HFFc6 (cell line): ENCODE results near the gene MED8. TPM values are rescaled to one million over a fixed set of nuclear protein-coding genes. Genes with fewer than 3 reads are reported as not detected.

Source experiments
- DNase-seq: peaks from one replicate; pipeline ENCODE4 v3.0.0-alpha.2; 2018
- H3K27ac Mint-ChIP-seq: 2 replicates; pipeline ENCODE4 v1.8.0; 2020; ENCODE audit warnings: mild to moderate bottlenecking, mixed read lengths
- H3K27me3 Mint-ChIP-seq: 2 replicates; pipeline ENCODE4 v1.8.0; 2021; ENCODE audit warnings: mild to moderate bottlenecking, moderate library complexity, mixed read lengths; ENCODE audit not compliant: insufficient read depth
- H3K36me3 Mint-ChIP-seq: 2 replicates; pipeline ENCODE4 v1.8.0; 2021; ENCODE audit warnings: low read depth, mixed read lengths
- H3K4me1 Mint-ChIP-seq: 2 replicates; pipeline ENCODE4 v1.8.0; 2020; ENCODE audit warnings: low read depth, mixed read lengths
- H3K4me3 Mint-ChIP-seq: 2 replicates; pipeline ENCODE4 v1.8.0; 2020; ENCODE audit warnings: mild to moderate bottlenecking, moderate library complexity, mixed read lengths
- H3K9me3 Mint-ChIP-seq: 2 replicates; pipeline ENCODE4 v1.8.0; 2020; ENCODE audit warnings: mild to moderate bottlenecking, mixed read lengths
- CTCF ChIP-seq: fragments of 200-600 bp; sonication (generic); IDR thresholded peaks from 2 replicates; pipeline ENCODE4 v1.5.0; 2021; ENCODE audit warnings: antibody characterized with exemption, mild to moderate bottlenecking
- total RNA-seq, 6 experiments: library from RNA; stranded (reverse); fragmentation: NEBNext Ultra II Directional; extraction: Animal tissue kit (Norgen Biotek cat#: 25700); gene quantifications; 2 replicates in 1 of 6; 3 replicates in 5 of 6; pipeline ENCODE4 v1.2.3, GENCODE V29; 2021

MED8 gene
- total RNA-seq, 6 experiments from 2014 or later: 56.0 to 64.0 (median 60.8) TPM

DNA sequence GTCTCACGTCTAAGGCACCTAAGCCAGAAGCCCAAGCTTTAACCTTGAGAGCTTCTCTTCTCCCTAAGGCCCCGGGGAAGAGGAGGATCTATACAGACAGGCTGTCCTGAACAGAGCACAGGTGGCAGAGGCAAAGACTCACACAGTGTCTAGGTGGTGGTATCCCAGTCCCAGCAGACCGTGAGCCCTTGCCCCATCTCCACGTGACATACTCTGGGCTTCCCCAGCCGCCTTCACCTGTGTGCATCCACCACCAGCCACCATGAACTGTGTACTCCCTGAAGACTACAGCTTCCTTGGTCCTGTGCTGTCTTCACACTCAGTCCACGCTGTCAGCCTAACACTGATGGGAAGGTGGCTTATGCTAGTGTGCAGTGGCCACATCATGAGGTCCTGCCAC, 31.8 kb upstream of the MED8 start:
- H3K36me3 Mint-ChIP-seq: peaks cover 15% of the 10 kb centered on the region
- no peak overlapping the region for H3K27ac Mint-ChIP-seq
- peaks cover 2% of the 10 kb centered on the region; the same call in 1 of the 2 replicates for H3K27me3 Mint-ChIP-seq
- TF ChIP-seq CTCF: no peak
- no peak for DNase-seq
- no peaks in the 10 kb centered on the region for H3K9me3 Mint-ChIP-seq
- H3K4me3 Mint-ChIP-seq: no peak overlapping the region
- H3K4me1 Mint-ChIP-seq: no peaks in the 10 kb centered on the region; the same call in 1 of the 2 replicates

DNA sequence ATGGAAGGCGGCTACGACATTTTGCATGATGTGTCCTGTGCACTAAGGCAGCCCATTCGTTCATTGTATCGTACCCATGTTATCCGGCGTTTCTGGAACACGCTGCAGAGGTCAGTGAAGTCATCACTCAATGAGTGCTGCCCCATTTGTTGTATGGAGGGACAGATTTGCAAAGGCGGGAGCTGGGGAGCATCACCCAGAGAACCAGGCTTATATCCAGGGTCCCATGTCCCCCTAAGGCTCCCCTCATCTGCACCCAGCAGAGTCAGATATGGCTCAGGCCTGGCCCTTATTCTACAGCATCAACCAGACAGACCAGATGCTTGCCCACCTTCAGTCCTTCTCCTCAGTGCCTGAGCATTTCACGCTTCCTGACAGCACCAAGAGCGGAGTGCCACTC, 31.3 kb upstream of the MED8 start:
- Mint-ChIP-seq H3K36me3 (peaks cover 15% of the 10 kb centered on the region), H3K4me1 (no peaks in the 10 kb centered on the region; the same call in 1 of the 2 replicates), H3K27ac (no peak overlapping the region), H3K4me3 (no peak overlapping the region), H3K27me3 (peaks cover 2% of the 10 kb centered on the region; the same call in 1 of the 2 replicates), H3K9me3 (no peaks in the 10 kb centered on the region)
- DNase-seq: no peak
- no peak for TF ChIP-seq CTCF

DNA sequence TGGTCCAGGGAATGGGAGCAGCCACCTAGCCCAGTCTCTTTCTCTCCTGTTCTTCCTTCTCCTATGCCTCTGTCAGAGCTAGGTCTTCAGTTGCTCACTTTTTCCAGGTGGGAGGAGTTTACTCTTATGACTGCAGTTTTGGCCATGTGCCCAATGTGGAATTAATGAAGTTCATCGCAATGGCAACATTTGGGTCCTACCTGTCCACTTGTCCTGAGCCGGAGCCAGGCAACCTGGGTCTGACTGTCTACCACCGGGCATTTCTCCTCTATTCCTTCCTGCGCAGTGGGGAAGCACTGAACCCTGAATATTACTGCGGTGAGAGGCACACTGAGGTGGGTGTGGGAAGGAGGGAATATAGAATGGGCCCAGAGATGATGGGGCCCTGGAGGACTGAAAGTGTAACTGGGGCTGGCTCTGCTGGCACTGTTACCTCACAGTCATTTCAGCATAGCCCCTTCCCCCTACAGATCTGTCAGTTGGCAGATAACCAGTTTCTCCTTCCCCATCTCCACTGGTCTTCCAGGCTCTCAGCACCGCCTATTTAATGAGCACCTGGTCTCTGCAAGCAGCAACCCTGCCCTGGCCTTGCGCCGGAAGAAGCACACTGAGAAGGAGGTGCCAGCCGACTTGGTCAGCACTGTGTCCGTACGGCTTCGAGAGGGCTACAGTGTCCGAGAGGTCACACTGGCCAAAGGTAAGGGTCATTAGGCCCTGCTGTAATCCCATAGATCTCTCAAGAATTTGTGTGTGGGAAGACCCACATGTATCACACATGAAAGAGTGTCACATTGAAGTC, 30.2 kb upstream of the MED8 start:
- no peak for TF ChIP-seq CTCF
- DNase-seq: no peak
- H3K27me3 Mint-ChIP-seq: peaks cover 2% of the 10 kb centered on the region; the same call in 1 of the 2 replicates
- no peaks in the 10 kb centered on the region for H3K9me3 Mint-ChIP-seq
- peaks cover 11% of the 10 kb centered on the region for H3K36me3 Mint-ChIP-seq
- no peak overlapping the region for H3K4me3 Mint-ChIP-seq
- no peak overlapping the region for H3K27ac Mint-ChIP-seq
- peaks cover 2% of the 10 kb centered on the region for H3K4me1 Mint-ChIP-seq

- Mint-ChIP-seq H3K4me3 (no peak overlapping the region), H3K36me3 (peaks cover 13% of the 10 kb centered on the region), H3K27ac (no peak overlapping the region), H3K9me3 (no peaks in the 10 kb centered on the region), H3K4me1 (peaks cover 7% of the 10 kb centered on the region), H3K27me3 (peaks cover 4% of the 10 kb centered on the region)
- no peak for DNase-seq
- TF ChIP-seq CTCF: no peak
These were observed 29.3 kb upstream of the MED8 start for GRCh38 chr1:43418858-43419257.

- Mint-ChIP-seq H3K36me3 (peaks cover 26% of the 10 kb centered on the region), H3K9me3 (no peaks in the 10 kb centered on the region), H3K27me3 (peaks cover 4% of the 10 kb centered on the region), H3K27ac (no peak overlapping the region), H3K4me1 (peaks cover 15% of the 10 kb centered on the region), H3K4me3 (no peak overlapping the region)
- DNase-seq: no peak
- no peak for TF ChIP-seq CTCF
These were observed 26.3 kb upstream of the MED8 start for GRCh38 chr1:43415901-43416300.
